ENCODE results near the gene BTBD8.

GRCh38 chr1:92030656-92031107, 49.5 kb upstream of the BTBD8 start:
- TF ChIP-seq ZBTB1 (CRISPR knock-in tag; IDR thresholded peaks at IDR 0.05; ENCODE audit: borderline replicate concordance, low read depth), result no peak
- TF ChIP-seq FOXP4 (CRISPR knock-in tag; IDR thresholded peaks at IDR 0.05; ENCODE audit: borderline replicate concordance), result no peak
- no peak for TF ChIP-seq REST (IDR thresholded peaks at IDR 0.05; ENCODE audit: borderline replicate concordance)
- TF ChIP-seq REST (CRISPR knock-in tag; IDR thresholded peaks at IDR 0.05; ENCODE audit: low read depth), result no peak
- no peak for TF ChIP-seq CTCF (IDR thresholded peaks at IDR 0.05 in 2 of 3, conservative IDR thresholded peaks at IDR 0.05 in 1 of 3; ENCODE audit: insufficient read depth in 2 of 3, low read depth in 1 of 3, low read length in 3 of 3)

Measured in K562 (cell line).